Activated CD4-positive, alpha-beta memory T cell treated with anti-CD3 and anti-CD28 coated beads for 36 hours (primary cell): ENCODE data around the gene MRPL38. TPM values are rescaled to one million over a fixed set of nuclear protein-coding genes. Genes with fewer than 3 reads are reported as not detected.

Source experiments
- CTCF ChIA-PET: fragments of 350-600 bp; sonication (Branson Sonifier 250); formaldehyde crosslinking; loops from one replicate; lab custom pipeline; 2021; ENCODE audit warnings: antibody characterized with exemption, inconsistent platforms; lab: Charles Lee
- POLR2A ChIA-PET: fragments of 350-600 bp; sonication (Branson Sonifier 250); formaldehyde crosslinking; loops from one replicate; lab custom pipeline; 2021; ENCODE audit warnings: antibody characterized with exemption; lab: Charles Lee
- DNase-seq: peaks from one replicate; pipeline ENCODE4 v3.0.0-alpha.2; 2020
- H3K27ac Mint-ChIP-seq: one replicate; pipeline ENCODE4 v1.8.0; 2021; ENCODE audit warnings: mixed read lengths
- H3K27me3 Mint-ChIP-seq: one replicate; pipeline ENCODE4 v1.8.0; 2021; ENCODE audit warnings: mixed read lengths
- H3K36me3 Mint-ChIP-seq: one replicate; pipeline ENCODE4 v1.8.0; 2021; ENCODE audit warnings: mixed read lengths
- H3K4me1 Mint-ChIP-seq: one replicate; pipeline ENCODE4 v1.8.0; 2021; ENCODE audit warnings: low read depth, mixed read lengths
- H3K4me3 Mint-ChIP-seq: one replicate; pipeline ENCODE4 v1.8.0; 2021; ENCODE audit warnings: mild to moderate bottlenecking, mixed read lengths
- H3K9me3 Mint-ChIP-seq: one replicate; pipeline ENCODE4 v1.8.0; 2021; ENCODE audit warnings: mixed read lengths
- intact Hi-C: fragments of 100-400 bp; cut with micrococcal nuclease; formaldehyde crosslinking; loops from one replicate; pipeline ENCODE4 v1.15.1; 2023
- total RNA-seq, 2 experiments: library from RNA; stranded (reverse); gene quantifications; one replicate each; pipeline ENCODE4 v1.2.3, GENCODE V29; 2021

Gene MRPL38
- total RNA-seq, 2 experiments from 2014 or later: 108 TPM

GRCh38 chr17:75917141-75917916, 12.6 kb upstream of the MRPL38 start:
- H3K9me3 Mint-ChIP-seq: no peaks in the 10 kb centered on the region
- POLR2A ChIA-PET: no interaction called here
- CTCF ChIA-PET: interaction anchor here (0.8 to 1.2 kb wide), 3 partner anchors 12 to 88 kb away, joined by 3 to 4 read pairs (median 3); partner anchors contain the start of genes CDK3 and MRPL38
- no peaks in the 10 kb centered on the region for H3K4me1 Mint-ChIP-seq
- H3K36me3 Mint-ChIP-seq: peaks cover 8% of the 10 kb centered on the region
- H3K27me3 Mint-ChIP-seq: no peaks in the 10 kb centered on the region
- H3K4me3 Mint-ChIP-seq: no peak overlapping the region
- no peak for DNase-seq
- intact Hi-C loops: no loop called here
- no peak overlapping the region for H3K27ac Mint-ChIP-seq

- intact Hi-C loops: no loop called here
- H3K27ac Mint-ChIP-seq: no peak overlapping the region
- peaks cover 8% of the 10 kb centered on the region for H3K36me3 Mint-ChIP-seq
- H3K4me3 Mint-ChIP-seq: no peak overlapping the region
- no peak for DNase-seq
- no peaks in the 10 kb centered on the region for H3K4me1 Mint-ChIP-seq
- no peaks in the 10 kb centered on the region for H3K27me3 Mint-ChIP-seq
- ChIA-PET POLR2A (no interaction called here), CTCF (interaction anchor here (0.9 to 1.2 kb wide), 3 partner anchors 10 to 99 kb away, joined by 3 to 4 read pairs (median 4); no protein-coding TSS in a partner anchor)
- no peaks in the 10 kb centered on the region for H3K9me3 Mint-ChIP-seq
These were observed 10.6 kb upstream of the MRPL38 start for GRCh38 chr17:75915268-75915667.

GRCh38 chr17:75914643-75915267, 10.1 kb upstream of the MRPL38 start:
- peaks cover 8% of the 10 kb centered on the region for H3K36me3 Mint-ChIP-seq
- DNase-seq: no peak

DNA sequence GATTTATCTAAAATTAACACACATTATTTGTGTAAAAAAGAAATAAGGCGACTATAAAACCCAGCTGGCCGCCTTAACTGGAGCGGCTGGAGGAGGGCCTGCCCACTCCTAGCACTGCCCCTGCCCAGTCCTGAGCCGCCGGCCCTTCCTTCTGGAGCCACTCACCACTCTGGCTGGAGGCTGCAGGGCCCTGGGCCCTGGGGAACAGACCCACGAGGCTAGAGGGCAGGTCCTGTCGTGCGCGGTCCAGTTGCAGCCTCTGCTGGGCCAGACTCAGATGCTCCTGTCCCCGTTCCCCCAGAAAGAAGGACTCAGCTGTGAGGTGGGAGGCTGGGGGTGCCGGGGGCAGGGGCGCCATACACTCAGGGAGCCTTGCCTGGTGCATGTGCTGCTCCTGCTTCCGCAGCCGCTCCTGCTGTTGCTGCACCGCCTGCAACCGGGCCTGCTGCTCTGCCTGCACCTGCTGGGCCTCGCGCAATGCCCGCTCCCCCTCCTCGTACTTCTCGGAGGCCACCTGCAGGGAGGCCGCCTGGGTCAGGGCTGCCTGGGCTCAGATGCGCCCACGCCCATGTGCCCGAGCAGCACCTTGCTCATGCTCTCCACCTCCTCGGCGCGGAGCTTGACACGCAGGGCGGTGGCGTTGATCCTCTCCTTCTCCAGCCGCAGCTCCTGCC, 9.0 kb upstream of the MRPL38 start:
- intact Hi-C loops: no loop called here
- H3K4me1 Mint-ChIP-seq: no peaks in the 10 kb centered on the region
- DNase-seq: no peak
- POLR2A ChIA-PET: no interaction called here
- CTCF ChIA-PET: interaction anchor here (0.6 kb wide), 1 partner anchor 209 kb away, joined by 3 read pairs; no protein-coding TSS in a partner anchor
- H3K36me3 Mint-ChIP-seq: peaks cover 5% of the 10 kb centered on the region
- no peaks in the 10 kb centered on the region for H3K9me3 Mint-ChIP-seq
- H3K27me3 Mint-ChIP-seq: no peaks in the 10 kb centered on the region
- no peak overlapping the region for H3K27ac Mint-ChIP-seq
- no peak overlapping the region for H3K4me3 Mint-ChIP-seq

More at GRCh38 chr17:75914643-75915267, 10.1 kb upstream of the MRPL38 start:
- no peak overlapping the region for H3K4me3 Mint-ChIP-seq
- no peak overlapping the region for H3K27ac Mint-ChIP-seq
- intact Hi-C loops: no loop called here
- no peaks in the 10 kb centered on the region for H3K9me3 Mint-ChIP-seq
- CTCF ChIA-PET: interaction anchor here (0.9 to 1.2 kb wide), 2 partner anchors 9 to 13 kb away, joined by 3 to 4 read pairs; no protein-coding TSS in a partner anchor
- no peaks in the 10 kb centered on the region for H3K27me3 Mint-ChIP-seq
- H3K4me1 Mint-ChIP-seq: no peaks in the 10 kb centered on the region
- POLR2A ChIA-PET: no interaction called here

DNA sequence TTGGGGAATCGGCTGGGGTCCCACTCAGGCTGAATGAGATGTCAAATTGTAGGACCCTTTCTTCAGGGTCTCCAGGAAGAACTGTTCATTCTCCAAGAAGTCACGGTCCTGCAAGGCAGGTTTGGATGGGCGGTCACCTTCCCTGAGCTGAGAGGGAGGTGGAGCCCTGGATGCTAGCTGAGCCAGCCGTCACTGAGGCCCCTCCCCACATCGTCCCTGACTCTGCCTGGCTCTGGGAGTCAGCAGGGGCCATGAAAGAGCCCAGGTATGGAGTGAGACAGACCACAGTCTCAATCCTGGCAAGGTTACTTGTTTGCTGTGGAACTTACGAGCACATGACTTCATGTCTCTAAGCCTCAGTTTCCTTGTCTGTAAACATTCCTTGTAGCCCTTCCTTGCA, 6.0 kb upstream of the MRPL38 start:
- peaks cover 5% of the 10 kb centered on the region for H3K36me3 Mint-ChIP-seq
- no peak overlapping the region for H3K27ac Mint-ChIP-seq
- H3K4me1 Mint-ChIP-seq: peaks cover 4% of the 10 kb centered on the region
- DNase-seq: no peak
- intact Hi-C loops: no loop called here
- POLR2A ChIA-PET: no interaction called here
- CTCF ChIA-PET: interaction anchor here (0.9 to 3.0 kb wide), 4 partner anchors 94 to 369 kb away, joined by 3 to 11 read pairs (median 9); no protein-coding TSS in a partner anchor
- no peak overlapping the region for H3K4me3 Mint-ChIP-seq
- H3K27me3 Mint-ChIP-seq: no peaks in the 10 kb centered on the region
- H3K9me3 Mint-ChIP-seq: no peaks in the 10 kb centered on the region

DNA sequence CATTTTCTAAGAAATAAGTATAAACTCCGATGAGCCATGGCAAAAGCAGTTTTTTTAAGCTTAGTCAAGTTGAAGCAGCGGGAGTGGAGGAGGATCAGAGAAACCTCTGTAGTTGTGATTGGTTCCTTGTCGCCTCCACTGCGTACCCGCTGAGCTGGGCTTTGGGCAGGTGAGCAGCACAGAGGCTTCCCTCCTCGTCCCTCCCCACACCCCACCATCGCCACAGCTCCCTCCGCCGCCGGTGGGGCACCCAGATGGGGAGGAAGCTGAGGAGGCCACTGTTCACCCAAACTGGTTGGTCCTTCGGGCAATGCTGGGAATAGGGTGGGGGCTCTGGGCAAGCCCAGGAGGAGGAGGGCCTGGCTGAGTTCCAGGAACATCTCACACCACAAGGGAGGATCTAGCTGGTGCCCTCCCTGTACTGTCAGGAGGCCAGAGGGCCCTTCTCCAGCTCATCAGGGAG, 5.2 kb upstream of the MRPL38 start:
- Mint-ChIP-seq H3K9me3 (no peaks in the 10 kb centered on the region), H3K27ac (no peak overlapping the region), H3K27me3 (no peaks in the 10 kb centered on the region), H3K4me1 (peaks cover 7% of the 10 kb centered on the region), H3K36me3 (peaks cover 5% of the 10 kb centered on the region), H3K4me3 (no peak overlapping the region)
- DNase-seq: no peak
- intact Hi-C loops: loop anchor here (10.0 kb wide), 1 partner anchor 365 kb away; no protein-coding TSS in a partner anchor
- CTCF ChIA-PET: interaction anchor here (1.3 to 3.0 kb wide), 4 partner anchors 91 to 370 kb away, joined by 6 to 11 read pairs (median 9); partner anchors contain the start of gene CDK3
- POLR2A ChIA-PET: interaction anchor here (0.6 kb wide), 1 partner anchor 188 kb away, joined by 3 read pairs; no protein-coding TSS in a partner anchor

DNA sequence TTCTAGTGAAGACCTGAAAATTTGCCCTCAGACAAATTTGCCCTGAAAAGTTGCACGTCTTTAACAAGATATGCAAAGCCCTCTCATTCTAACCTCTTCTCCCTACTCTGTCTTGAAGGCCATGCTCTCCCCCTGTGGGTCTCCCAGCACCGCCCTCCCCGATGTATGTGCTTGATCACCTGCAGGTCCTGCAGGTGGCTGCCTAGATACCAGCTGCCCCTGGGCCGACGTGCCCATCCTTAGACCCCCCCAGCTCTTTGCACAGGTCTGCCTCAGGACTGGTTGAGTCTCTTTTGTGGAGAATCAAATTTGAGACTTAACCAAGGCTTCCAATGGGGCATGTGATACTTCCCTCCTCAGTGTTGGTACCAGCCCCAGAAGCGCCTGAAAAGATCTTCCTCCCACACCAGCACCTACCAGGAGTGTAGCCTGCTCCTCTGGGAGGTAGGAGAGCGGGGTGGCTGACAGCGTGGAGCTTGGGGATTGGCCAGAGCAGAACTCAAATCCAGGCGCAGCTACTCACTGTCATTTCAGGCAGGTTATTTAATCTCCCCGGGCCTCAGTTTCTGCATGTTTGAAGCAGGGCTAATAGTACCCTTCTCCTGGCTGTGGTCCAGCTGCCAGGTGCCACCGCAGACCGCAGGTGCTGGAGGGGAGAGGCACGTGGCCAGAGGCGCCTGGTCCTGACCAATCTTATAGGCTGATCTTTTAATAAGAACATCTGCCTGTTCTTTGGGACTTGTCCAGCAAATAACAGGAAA, 4.5 kb upstream of the MRPL38 start:
- Mint-ChIP-seq H3K9me3 (no peaks in the 10 kb centered on the region), H3K4me1 (peaks cover 7% of the 10 kb centered on the region), H3K4me3 (no peak overlapping the region), H3K36me3 (peaks cover 3% of the 10 kb centered on the region), H3K27ac (no peak overlapping the region), H3K27me3 (no peaks in the 10 kb centered on the region)
- intact Hi-C loops: loop anchor here (10.0 kb wide), 1 partner anchor 366 kb away; no protein-coding TSS in a partner anchor
- ChIA-PET CTCF (interaction anchor here (1.3 to 3.0 kb wide), 5 partner anchors 48 to 370 kb away, joined by 4 to 11 read pairs (median 7); partner anchors contain the start of gene CDK3), POLR2A (interaction anchor here (0.6 kb wide), 1 partner anchor 188 kb away, joined by 3 read pairs; no protein-coding TSS in a partner anchor)
- DNase-seq: no peak

GRCh38 chr17:75908201-75908600, 3.5 kb upstream of the MRPL38 start:
- intact Hi-C loops: loop anchor here (10.0 kb wide), 1 partner anchor 367 kb away; no protein-coding TSS in a partner anchor
- ChIA-PET CTCF (interaction anchor here (1.4 to 4.6 kb wide), 4 partner anchors 47 to 371 kb away, joined by 4 to 24 read pairs (median 9); no protein-coding TSS in a partner anchor), POLR2A (interaction anchor here (1.1 kb wide), 1 partner anchor 50 kb away, joined by 3 read pairs; no protein-coding TSS in a partner anchor)
- no peak overlapping the region for H3K4me3 Mint-ChIP-seq
- H3K9me3 Mint-ChIP-seq: no peaks in the 10 kb centered on the region
- H3K27ac Mint-ChIP-seq: no peak overlapping the region
- H3K36me3 Mint-ChIP-seq: peaks cover 2% of the 10 kb centered on the region
- no peak for DNase-seq
- H3K27me3 Mint-ChIP-seq: no peaks in the 10 kb centered on the region
- peaks cover 14% of the 10 kb centered on the region for H3K4me1 Mint-ChIP-seq

GRCh38 chr17:75906143-75906884, 1.6 kb upstream of the MRPL38 start:
- POLR2A ChIA-PET: interaction anchor here (0.6 to 2.6 kb wide), 3 partner anchors 10 to 641 kb away, joined by 4 to 10 read pairs (median 4); partner anchors contain the start of gene TRIM65
- intact Hi-C loops: loop anchor here (10.0 kb wide), 1 partner anchor 368 kb away; no protein-coding TSS in a partner anchor
- no peaks in the 10 kb centered on the region for H3K27me3 Mint-ChIP-seq

DNA sequence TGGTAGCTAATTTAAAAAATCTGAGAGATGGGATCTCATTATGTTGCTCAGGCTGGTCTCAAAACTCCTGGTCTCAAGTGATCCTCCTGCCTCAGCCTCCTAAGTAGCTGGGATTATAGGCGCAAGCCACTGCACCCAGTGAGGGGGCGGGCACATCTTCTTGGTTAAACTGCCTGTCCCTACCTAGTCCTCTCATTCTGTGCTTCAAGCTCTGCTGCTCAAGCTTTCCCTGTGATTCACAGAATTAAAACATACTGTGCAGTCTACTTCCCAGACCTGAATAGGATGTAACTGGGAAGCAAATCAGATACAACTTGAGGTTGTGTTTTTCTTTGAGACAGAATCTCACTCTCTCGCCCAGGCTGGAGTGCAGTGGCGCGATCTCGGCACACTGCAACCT, 2.3 kb downstream of the MRPL38 start:
- DNase-seq: no peak
- peaks cover 14% of the 10 kb centered on the region for H3K36me3 Mint-ChIP-seq
- no peak overlapping the region for H3K27ac Mint-ChIP-seq
- H3K9me3 Mint-ChIP-seq: no peaks in the 10 kb centered on the region
- POLR2A ChIA-PET: no interaction called here
- H3K4me3 Mint-ChIP-seq: no peak overlapping the region
- intact Hi-C loops: loop anchor here (10.0 kb wide), 1 partner anchor 372 kb away; no protein-coding TSS in a partner anchor
- peaks cover 20% of the 10 kb centered on the region for H3K4me1 Mint-ChIP-seq
- CTCF ChIA-PET: interaction anchor here (0.6 to 2.2 kb wide), 3 partner anchors 12 to 82 kb away, joined by 3 to 7 read pairs (median 3); no protein-coding TSS in a partner anchor
- H3K27me3 Mint-ChIP-seq: no peaks in the 10 kb centered on the region

More at GRCh38 chr17:75906143-75906884, 1.6 kb upstream of the MRPL38 start:
- H3K4me3 Mint-ChIP-seq: peak overlapping the region; percentile 29
- peaks cover 6% of the 10 kb centered on the region for H3K36me3 Mint-ChIP-seq
- H3K27ac Mint-ChIP-seq: peak overlapping the region; percentile 38
- no peak for DNase-seq
- CTCF ChIA-PET: interaction anchor here (0.6 to 4.6 kb wide), 23 partner anchors 8 to 324 kb away, joined by 3 to 24 read pairs (median 4); partner anchors contain the start of genes ACOX1, CDK3, FBF1 and TEN1
- H3K4me1 Mint-ChIP-seq: peaks cover 17% of the 10 kb centered on the region
- H3K9me3 Mint-ChIP-seq: no peaks in the 10 kb centered on the region
